OCI-LY3 (cell line): ENCODE data around the gene TMEM208.

Experiments used
- H2AFZ ChIP-seq: fragments of 200-600, 300-600 bp; shearing (Covaris generic); 2 replicates; pipeline ENCODE4 v1.6.0; 2014; ENCODE audit warnings: antibody characterized with exemption, low read depth, low read length
- H3K27ac ChIP-seq: fragments of 200-600, 300-600 bp; sonication (generic); 2 replicates; pipeline ENCODE4 v1.5.1; 2014; ENCODE audit warnings: mild to moderate bottlenecking, low read length, moderate library complexity, mixed read lengths
- H3K27me3 ChIP-seq: fragments of 200-600, 300-600 bp; sonication (generic); 2 replicates; pipeline ENCODE4 v1.6.1; 2014; ENCODE audit warnings: low read depth, low read length, mixed read lengths
- H3K36me3 ChIP-seq: fragments of 200-600, 300-600 bp; sonication (generic); replicated peaks from 2 replicates; pipeline ENCODE3; 2014; ENCODE audit warnings: low read depth, low read length, mixed read lengths
- H3K4me1 ChIP-seq: fragments of 300-600, 200-600 bp; sonication (generic); 2 replicates; pipeline ENCODE4 v1.6.1; 2014; ENCODE audit warnings: low read length, mixed read lengths
- H3K4me2 ChIP-seq: fragments of 200-600, 300-600 bp; sonication (generic); 2 replicates; pipeline ENCODE4 v1.6.1; 2014; ENCODE audit warnings: low read length, mixed read lengths
- H3K4me3 ChIP-seq: fragments of 300-600, 200-600 bp; sonication (generic); 2 replicates; pipeline ENCODE4 v1.5.1; 2014; ENCODE audit warnings: antibody characterized with exemption, mild to moderate bottlenecking, low read length, moderate library complexity
- H3K79me2 ChIP-seq: fragments of 300-600, 200-600 bp; shearing (Covaris generic); 2 replicates; pipeline ENCODE4 v1.6.1; 2014; ENCODE audit warnings: mild to moderate bottlenecking, low read length, mixed read lengths
- H3K9ac ChIP-seq: fragments of 300-600, 200-600 bp; shearing (Covaris generic); 2 replicates; pipeline ENCODE4 v1.6.0; 2014; ENCODE audit warnings: mild to moderate bottlenecking, low read length, moderate library complexity
- H3K9me3 ChIP-seq: fragments of 200-600, 300-600 bp; shearing (Covaris generic); 2 replicates; pipeline ENCODE4 v1.6.1; 2014; ENCODE audit warnings: low read length, mixed read lengths; ENCODE audit not compliant: insufficient read depth
- H4K20me1 ChIP-seq: fragments of 200-600, 300-600 bp; sonication (generic); 2 replicates; pipeline ENCODE4 v1.6.1; 2016; ENCODE audit warnings: low read length, mixed read lengths; ENCODE audit not compliant: insufficient read depth
- EZH2phosphoT487 ChIP-seq: fragments of 200-600 bp; shearing (Covaris generic); IDR thresholded peaks from 2 replicates; pipeline ENCODE4 v1.6.1; 2018; ENCODE audit warnings: antibody characterized with exemption, mixed run types, low read depth
- TF ChIP-seq, protein P1 (sequence below): fragments of 200-600, 300-600 bp; sonication (generic); IDR thresholded peaks from 2 replicates; pipeline ENCODE4 v1.5.1; 2014; ENCODE audit warnings: antibody characterized with exemption, low read length, low read depth

Gene TMEM208

DNA sequence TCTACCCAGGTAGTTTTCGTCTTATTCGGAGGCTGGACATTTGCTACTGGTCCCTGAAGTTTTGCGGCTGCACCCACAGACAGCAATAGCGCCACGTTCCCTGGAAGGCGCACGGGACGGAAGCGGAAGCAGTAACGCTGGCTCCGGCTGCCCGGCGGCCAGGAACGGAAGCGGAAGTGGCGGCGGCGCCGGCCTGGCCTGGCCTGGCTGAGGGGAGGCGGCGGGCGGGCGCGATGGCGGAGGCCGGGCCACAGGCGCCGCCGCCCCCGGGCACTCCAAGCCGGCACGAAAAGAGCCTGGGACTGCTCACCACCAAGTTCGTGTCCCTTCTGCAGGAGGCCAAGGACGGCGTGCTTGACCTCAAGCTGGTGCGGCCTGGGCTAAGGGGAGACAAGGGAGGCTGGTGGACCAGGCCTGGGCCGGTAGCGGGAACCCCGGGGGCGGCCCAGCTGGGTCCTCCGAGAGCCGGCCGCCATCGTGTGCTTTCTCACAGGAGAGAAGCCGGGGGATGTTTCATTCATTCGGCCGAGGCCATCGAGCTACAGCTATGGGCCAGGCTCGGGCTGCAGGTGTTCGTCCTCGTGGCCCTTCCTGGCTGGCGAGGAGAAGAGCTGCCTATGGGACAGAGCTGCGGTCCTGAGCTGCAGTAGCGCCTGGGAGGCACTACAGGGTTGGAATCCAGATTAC is 34.8 kb upstream of the TMEM208 start, which contains the start of gene E2F4:
TSS of gene E2F4 (plus strand) at position 161 of the 687 bp plus-strand sequence. CDS start at position 234, 73 bp downstream.
- TF ChIP-seq, protein P1, sequence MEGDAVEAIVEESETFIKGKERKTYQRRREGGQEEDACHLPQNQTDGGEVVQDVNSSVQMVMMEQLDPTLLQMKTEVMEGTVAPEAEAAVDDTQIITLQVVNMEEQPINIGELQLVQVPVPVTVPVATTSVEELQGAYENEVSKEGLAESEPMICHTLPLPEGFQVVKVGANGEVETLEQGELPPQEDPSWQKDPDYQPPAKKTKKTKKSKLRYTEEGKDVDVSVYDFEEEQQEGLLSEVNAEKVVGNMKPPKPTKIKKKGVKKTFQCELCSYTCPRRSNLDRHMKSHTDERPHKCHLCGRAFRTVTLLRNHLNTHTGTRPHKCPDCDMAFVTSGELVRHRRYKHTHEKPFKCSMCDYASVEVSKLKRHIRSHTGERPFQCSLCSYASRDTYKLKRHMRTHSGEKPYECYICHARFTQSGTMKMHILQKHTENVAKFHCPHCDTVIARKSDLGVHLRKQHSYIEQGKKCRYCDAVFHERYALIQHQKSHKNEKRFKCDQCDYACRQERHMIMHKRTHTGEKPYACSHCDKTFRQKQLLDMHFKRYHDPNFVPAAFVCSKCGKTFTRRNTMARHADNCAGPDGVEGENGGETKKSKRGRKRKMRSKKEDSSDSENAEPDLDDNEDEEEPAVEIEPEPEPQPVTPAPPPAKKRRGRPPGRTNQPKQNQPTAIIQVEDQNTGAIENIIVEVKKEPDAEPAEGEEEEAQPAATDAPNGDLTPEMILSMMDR = no peak
- TF ChIP-seq EZH2phosphoT487 = no peak
- no peaks in the 10 kb centered on the region for H3K9me3 ChIP-seq
- peak within 1 kb of the TSS; percentile 95 for H3K9ac ChIP-seq
- H4K20me1 ChIP-seq = no peaks in the 10 kb centered on the region
- peak within 1 kb of the TSS; percentile 53 for H3K27ac ChIP-seq
- H2AFZ ChIP-seq = peak within 1 kb of the TSS; percentile 65
- H3K79me2 ChIP-seq = peaks cover 32% of the 10 kb centered on the region
- H3K27me3 ChIP-seq = no peaks in the 10 kb centered on the region
- H3K4me2 ChIP-seq = peak within 1 kb of the TSS; percentile 98
- peak within 1 kb of the TSS; percentile 96 for H3K4me3 ChIP-seq
- H3K36me3 ChIP-seq = peaks cover 35% of the 10 kb centered on the region
- H3K4me1 ChIP-seq = peaks cover 12% of the 10 kb centered on the region

DNA sequence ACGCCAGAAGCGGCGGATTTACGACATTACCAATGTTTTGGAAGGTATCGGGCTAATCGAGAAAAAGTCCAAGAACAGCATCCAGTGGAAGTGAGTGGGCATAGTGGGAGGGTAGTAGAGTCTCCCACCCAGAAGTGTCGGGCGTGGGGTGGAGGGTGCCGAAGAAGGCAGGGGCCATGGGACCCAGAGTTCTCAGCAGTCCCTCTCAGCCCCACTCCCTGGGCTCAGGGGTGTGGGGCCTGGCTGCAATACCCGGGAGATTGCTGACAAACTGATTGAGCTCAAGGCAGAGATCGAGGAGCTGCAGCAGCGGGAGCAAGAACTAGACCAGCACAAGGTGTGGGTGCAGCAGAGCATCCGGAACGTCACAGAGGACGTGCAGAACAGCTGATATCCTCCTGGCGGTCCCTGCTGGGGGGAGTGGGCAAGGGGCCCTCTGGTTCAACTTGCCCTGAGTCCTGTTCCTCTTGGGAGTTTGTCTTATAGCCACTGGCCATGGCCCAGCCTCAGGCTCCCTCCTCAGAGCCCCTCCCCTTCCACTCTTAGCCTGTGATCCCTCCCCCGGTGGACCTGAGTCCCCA is 34.1 kb upstream of the TMEM208 start:
- peaks cover 32% of the 10 kb centered on the region for H3K79me2 ChIP-seq
- peak overlapping the region; percentile 53; the same call in 1 of the 2 replicates for H3K27ac ChIP-seq
- H4K20me1 ChIP-seq = no peaks in the 10 kb centered on the region
- H3K4me1 ChIP-seq = peaks cover 12% of the 10 kb centered on the region
- H2AFZ ChIP-seq = no peak overlapping the region
- peak overlapping the region; percentile 98 for H3K4me2 ChIP-seq
- H3K4me3 ChIP-seq = peak overlapping the region; percentile 96
- H3K27me3 ChIP-seq = no peaks in the 10 kb centered on the region
- H3K36me3 ChIP-seq = peaks cover 40% of the 10 kb centered on the region
- H3K9ac ChIP-seq = peak overlapping the region; percentile 95
- H3K9me3 ChIP-seq = no peaks in the 10 kb centered on the region
- TF ChIP-seq EZH2phosphoT487 = no peak
- TF ChIP-seq, protein P1 = no peak

DNA sequence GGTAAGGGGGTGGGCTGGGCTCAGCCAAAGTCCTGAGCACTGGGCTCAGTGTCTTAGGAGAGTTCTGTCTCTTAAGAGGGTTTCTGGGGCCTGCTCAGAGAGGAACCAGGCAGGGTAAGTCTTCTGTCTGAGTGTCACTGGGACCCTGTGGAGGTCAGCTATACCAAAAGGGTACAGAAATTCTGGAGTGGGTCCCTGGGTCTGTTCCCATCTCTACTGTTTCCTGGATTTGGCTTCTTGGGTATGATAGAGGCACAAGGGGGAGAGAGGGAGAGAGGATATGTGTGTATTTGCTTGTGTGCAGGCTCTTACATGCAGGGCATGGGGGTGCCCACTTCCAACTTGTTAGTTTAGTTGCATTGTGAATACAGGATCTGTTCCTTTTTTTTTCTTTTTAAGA is 33.4 kb upstream of the TMEM208 start:
- Histone ChIP-seq H4K20me1 (no peaks in the 10 kb centered on the region), H3K9me3 (no peaks in the 10 kb centered on the region), H3K9ac (peak overlapping the region; percentile 95; the same call in 1 of the 2 replicates), H3K79me2 (peaks cover 32% of the 10 kb centered on the region), H3K27me3 (no peaks in the 10 kb centered on the region), H2AFZ (no peak overlapping the region), H3K27ac (no peak overlapping the region), H3K36me3 (peaks cover 45% of the 10 kb centered on the region), H3K4me2 (peak overlapping the region; percentile 98), H3K4me3 (peak overlapping the region; percentile 96), H3K4me1 (peaks cover 12% of the 10 kb centered on the region)
- TF ChIP-seq EZH2phosphoT487 = no peak
- TF ChIP-seq, protein P1 = no peak

DNA sequence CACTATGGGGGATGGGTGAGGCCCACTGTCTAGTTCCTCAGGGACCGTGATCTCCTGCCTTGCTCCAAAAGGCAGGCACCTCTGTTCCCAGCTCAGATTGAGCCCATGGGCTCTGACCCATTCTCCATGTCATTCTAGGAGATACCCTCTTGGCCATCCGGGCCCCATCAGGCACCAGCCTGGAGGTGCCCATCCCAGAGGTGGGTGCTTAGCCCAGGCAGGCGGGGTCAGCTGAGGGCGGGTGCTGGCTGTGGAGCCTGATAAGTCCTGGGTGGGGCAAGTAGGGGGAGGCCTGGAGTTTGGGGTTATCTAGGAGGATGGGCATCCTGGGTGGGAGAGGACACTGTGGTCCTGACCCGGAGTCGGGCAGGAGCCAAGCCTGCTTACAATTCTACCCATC is 32.7 kb upstream of the TMEM208 start:
- Histone ChIP-seq H3K9ac (no peak overlapping the region), H3K4me3 (no peak overlapping the region), H2AFZ (no peak overlapping the region), H3K36me3 (peaks cover 50% of the 10 kb centered on the region), H3K4me2 (no peak overlapping the region), H4K20me1 (no peaks in the 10 kb centered on the region), H3K9me3 (no peaks in the 10 kb centered on the region), H3K27me3 (no peaks in the 10 kb centered on the region), H3K4me1 (peaks cover 12% of the 10 kb centered on the region), H3K79me2 (peaks cover 32% of the 10 kb centered on the region), H3K27ac (no peak overlapping the region)
- TF ChIP-seq, protein P1 = no peak
- TF ChIP-seq EZH2phosphoT487 = no peak
